OCI-M2 (cell line): ENCODE results near the gene ILK.

Experiments used
- DNase-seq: peaks from one replicate; lab custom pipeline; 2025; ENCODE audit not compliant: unreplicated experiment; lab: John Stamatoyannopoulos, UW

Gene ILK

GRCh38 chr11:6654281-6655019 lies 50.9 kb downstream of the ILK start:
- DNase-seq = no peak

- no peak for DNase-seq
Measured at GRCh38 chr11:6655020-6655789, 51.6 kb downstream of the ILK start.

DNA sequence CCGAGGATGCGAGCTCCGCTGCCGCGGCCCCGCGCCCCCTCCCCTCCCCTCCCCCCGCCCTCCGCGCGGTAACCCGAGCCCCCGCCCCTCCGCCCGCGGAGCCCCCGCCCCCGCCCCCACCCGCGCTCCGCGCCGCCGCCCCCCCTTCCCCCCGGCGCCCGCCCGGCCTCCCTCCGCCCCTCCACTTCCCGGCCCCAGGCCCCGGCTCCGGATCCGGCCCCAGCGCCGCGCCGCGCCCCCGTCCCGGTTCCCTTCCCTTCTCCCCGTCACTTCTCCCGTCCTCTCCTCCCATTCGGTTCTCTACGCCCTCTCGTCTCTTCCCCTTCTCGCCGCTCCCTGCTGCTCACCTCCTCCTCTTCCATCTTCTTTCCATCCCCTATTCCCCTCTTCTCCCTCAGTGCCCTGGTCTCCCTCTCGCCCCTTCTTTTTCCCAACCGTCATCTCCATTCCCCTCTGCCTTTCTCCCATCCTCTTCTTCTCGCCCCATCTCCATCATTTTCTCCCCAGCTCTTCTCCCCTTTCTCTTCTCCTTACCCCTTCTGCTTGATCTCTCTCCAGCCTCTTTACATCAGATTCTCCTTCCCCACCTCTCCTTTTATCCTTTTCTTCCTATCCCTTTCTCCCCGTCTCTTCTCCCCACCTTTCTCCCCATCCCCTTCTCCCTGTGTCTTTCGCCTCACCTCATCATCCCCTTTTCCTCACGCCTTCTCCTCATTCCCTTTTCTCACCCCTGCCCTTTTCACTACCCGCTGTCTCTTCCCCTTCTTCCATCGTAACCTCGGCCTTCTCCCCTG lies 52.4 kb downstream of the ILK start, which contains the start of gene DCHS1:
Gene DCHS1 (minus strand): TSS at position 20 of the 794 bp plus-strand sequence. CDS start 14,196 bp downstream, outside the sequence.
- DNase-seq = no peak

DNA sequence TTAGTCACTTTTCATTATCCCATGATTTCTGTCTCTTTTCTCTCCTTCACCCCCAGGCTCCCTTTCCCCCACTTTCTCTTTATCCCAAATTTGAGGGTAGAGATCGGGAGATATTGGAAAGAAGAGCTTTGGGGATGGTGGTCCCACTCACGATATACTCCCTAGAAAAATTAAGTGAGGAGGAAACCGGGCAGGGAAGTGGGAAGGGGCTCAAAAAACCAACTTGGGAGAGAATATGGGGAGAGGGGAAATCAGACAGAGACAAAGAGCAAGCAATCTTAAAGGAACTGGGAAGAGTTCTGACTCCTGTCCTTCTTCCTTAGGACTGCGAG lies 53.0 kb downstream of the ILK start:
- DNase-seq = no peak

DNA sequence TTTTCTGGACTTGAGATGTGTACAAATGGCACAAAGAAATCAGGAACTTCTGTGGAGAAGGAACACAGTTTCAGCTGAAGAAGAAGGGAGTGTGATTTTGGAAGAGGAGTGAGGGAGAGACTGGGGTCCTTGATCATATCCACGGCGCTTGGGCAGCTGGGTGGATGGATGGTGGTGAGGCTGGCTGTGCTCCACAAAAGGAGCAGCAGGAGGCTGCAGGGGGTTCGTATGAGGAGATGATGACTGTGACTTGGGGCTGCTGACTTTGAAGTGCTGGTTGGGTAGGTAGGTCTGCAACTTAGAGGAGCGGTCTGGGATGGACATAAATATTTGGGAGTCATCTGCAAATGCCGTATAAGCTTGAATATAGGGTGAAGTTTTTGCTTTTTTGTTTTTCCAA lies 53.4 kb downstream of the ILK start:
- no peak for DNase-seq

GRCh38 chr11:6657346-6657745 lies 53.8 kb downstream of the ILK start:
- DNase-seq = no peak

DNA sequence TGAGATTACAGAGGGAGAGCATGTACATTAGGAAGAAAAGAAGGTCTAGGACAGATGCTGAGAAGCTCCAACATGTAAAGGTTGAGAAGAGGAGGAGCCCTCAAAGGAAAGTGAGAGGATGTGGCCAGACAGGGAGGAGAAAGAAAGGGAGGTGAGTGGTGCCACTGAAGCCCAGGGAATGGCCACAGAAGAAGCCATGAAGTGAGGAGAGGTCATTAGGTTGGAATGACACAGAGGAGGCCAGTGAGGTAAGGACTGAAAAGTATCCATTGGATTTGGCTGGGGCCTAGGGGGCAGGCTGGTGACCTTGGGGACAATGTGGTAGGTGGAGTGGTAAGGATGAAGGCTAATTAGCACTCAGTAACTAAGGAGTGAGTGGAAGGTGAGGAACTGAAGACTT lies 55.1 kb downstream of the ILK start:
- DNase-seq = no peak
